ENCODE measurements around the gene ASXL2. TPM values are rescaled to one million over a fixed set of nuclear protein-coding genes. Genes with fewer than 3 reads are reported as not detected.

ASXL2 gene
- total RNA-seq, 6 experiments from 2014 or later = 9.1 to 13.4 (median 12.0) TPM

DNA sequence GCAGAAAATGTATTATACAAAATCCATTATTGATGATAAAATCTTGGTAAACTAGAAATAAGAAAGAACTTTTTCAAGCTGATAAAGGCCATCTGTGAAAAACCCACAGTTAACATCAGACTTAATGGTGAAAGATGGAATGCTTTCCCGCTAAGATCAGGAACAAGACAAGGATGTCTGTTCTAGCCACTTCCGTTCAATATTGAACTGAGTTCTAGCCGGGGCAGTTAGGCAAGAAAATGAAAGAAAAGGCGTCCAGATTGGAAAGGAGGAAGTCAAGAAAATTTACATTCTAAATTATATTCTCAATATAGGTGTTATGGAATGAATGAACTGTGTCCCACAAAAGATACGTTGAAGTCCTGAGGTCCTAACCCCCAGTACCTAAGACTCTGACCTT, 165.8 kb downstream of the ASXL2 start:
- H3K9me3 ChIP-seq = no peaks in the 10 kb centered on the region
- H3K4me3 ChIP-seq = no peak overlapping the region
- WGBS (ENCODE audit: insufficient coverage, low coverage, low lambda C conversion rate, missing lambda C conversion rate) = 59% methylated on average over 5 of the region's 5 CpGs
- H3K27ac ChIP-seq = no peak overlapping the region
- no peak for DNase-seq
- intact Hi-C loops (cut with DNase I) = no loop called here
- H3K4me1 ChIP-seq = no peaks in the 10 kb centered on the region
- TF ChIP-seq, protein P1, sequence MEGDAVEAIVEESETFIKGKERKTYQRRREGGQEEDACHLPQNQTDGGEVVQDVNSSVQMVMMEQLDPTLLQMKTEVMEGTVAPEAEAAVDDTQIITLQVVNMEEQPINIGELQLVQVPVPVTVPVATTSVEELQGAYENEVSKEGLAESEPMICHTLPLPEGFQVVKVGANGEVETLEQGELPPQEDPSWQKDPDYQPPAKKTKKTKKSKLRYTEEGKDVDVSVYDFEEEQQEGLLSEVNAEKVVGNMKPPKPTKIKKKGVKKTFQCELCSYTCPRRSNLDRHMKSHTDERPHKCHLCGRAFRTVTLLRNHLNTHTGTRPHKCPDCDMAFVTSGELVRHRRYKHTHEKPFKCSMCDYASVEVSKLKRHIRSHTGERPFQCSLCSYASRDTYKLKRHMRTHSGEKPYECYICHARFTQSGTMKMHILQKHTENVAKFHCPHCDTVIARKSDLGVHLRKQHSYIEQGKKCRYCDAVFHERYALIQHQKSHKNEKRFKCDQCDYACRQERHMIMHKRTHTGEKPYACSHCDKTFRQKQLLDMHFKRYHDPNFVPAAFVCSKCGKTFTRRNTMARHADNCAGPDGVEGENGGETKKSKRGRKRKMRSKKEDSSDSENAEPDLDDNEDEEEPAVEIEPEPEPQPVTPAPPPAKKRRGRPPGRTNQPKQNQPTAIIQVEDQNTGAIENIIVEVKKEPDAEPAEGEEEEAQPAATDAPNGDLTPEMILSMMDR (IDR thresholded peaks at IDR 0.05) = no peak
- no peak for TF ChIP-seq POLR2A (IDR thresholded peaks at IDR 0.05)
- H3K27me3 ChIP-seq = no peaks in the 10 kb centered on the region
- no peaks in the 10 kb centered on the region for H3K36me3 ChIP-seq
- peak in 1 of 4 donors; percentile 23 for ATAC-seq

DNA sequence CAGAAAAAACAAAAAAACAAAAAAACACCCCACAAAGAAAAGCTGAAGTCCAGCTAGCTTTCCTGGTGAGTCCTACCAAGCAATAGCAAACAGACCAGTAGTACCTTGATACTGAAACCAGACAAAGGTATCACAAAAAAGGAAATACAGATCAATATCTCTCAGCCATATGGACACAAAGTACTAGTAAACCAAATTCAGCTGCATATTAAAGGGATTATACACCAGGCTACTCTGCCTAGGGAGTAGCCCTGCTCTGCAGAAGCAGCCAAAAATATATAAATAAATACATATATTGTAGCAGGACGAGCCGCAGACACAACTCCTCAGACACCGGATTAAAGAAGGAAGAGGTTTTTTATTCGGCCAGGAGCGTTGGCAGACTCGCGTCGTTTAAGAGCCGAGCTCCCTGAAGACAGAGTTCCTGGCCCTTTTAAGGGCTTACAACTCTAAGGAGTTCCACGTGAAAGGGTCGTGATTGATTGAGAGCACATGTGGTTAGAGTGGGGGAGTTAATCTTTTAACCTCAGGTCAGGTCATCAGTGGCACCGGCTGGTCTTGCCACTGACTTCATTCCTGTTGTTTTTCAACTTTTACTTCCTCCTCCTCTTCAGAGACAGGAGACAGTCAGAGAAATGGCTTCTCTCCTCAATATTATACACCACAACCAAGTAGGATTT, 166.5 kb downstream of the ASXL2 start:
- TF ChIP-seq POLR2A (IDR thresholded peaks at IDR 0.05) = no peak
- TF ChIP-seq, protein P1 (IDR thresholded peaks at IDR 0.05) = no peak
- DNase-seq = no peak

DNA sequence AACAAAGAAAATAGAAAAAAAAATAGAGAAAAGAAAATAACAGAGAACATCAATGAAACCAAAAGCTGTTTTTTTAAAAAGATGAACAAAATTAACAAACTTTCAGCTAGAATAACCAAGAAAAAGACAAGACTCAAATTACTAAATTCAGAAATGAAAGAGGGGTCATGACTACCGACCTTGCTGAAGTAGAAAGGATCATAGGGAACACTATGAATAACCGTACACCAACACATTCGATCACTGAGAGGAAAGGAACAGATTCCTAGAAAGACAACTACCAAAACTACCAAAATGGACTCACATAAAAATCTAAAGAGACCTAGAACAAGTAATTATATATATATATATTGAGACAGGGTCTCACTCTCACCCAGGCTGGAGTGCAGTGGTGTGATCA, 167.5 kb downstream of the ASXL2 start:
- no peaks in the 10 kb centered on the region for H3K36me3 ChIP-seq
- TF ChIP-seq, protein P1 (IDR thresholded peaks at IDR 0.05) = no peak
- no peak for TF ChIP-seq POLR2A (IDR thresholded peaks at IDR 0.05)
- H3K4me3 ChIP-seq = no peak overlapping the region
- 89% methylated on average over 3 of the region's 3 CpGs for WGBS (ENCODE audit: insufficient coverage, low coverage, low lambda C conversion rate, missing lambda C conversion rate)
- no peak for DNase-seq
- no peaks in the 10 kb centered on the region for H3K27me3 ChIP-seq
- H3K4me1 ChIP-seq = no peaks in the 10 kb centered on the region
- no peak for ATAC-seq
- no peaks in the 10 kb centered on the region for H3K9me3 ChIP-seq
- intact Hi-C loops (cut with DNase I) = no loop called here
- no peak overlapping the region for H3K27ac ChIP-seq

More for the DNA sequence above, 166.5 kb downstream of the ASXL2 start:
- intact Hi-C loops (cut with DNase I) = no loop called here
- no peak overlapping the region for H3K27ac ChIP-seq
- peak overlapping the region in 1 of 3 donors; percentile 7 for H3K4me3 ChIP-seq
- H3K9me3 ChIP-seq = no peaks in the 10 kb centered on the region
- no peaks in the 10 kb centered on the region for H3K27me3 ChIP-seq
- peak in 2 of 4 donors; percentile 15 to 31 for ATAC-seq
- no peaks in the 10 kb centered on the region for H3K36me3 ChIP-seq
- 27% methylated on average over 12 of the region's 12 CpGs for WGBS (ENCODE audit: insufficient coverage, low coverage, low lambda C conversion rate, missing lambda C conversion rate)
- H3K4me1 ChIP-seq = no peaks in the 10 kb centered on the region

DNA sequence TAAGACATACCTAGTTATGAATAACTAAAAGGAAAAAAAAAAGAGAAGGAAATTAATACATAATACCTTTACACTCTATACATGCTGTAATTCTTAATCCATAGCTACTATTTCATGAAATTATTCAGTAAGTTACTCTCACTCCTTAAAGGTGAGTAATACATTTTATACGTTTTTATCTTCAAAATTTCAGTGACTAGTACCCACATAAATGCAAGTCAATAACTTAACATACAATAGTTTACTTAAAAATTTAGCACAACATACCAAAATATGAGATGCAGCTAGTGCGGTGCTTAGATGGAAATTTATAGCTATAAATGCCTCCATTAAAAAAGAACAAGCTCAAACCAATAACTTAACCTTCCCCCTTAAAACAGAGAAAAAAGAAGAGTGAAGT, 168.9 kb downstream of the ASXL2 start:
- Histone ChIP-seq H3K27ac (no peak overlapping the region), H3K4me1 (no peaks in the 10 kb centered on the region), H3K4me3 (no peak overlapping the region), H3K9me3 (no peaks in the 10 kb centered on the region), H3K36me3 (no peaks in the 10 kb centered on the region), H3K27me3 (no peaks in the 10 kb centered on the region)
- TF ChIP-seq, protein P1 (IDR thresholded peaks at IDR 0.05) = no peak
- no peak for TF ChIP-seq POLR2A (IDR thresholded peaks at IDR 0.05)
- intact Hi-C loops (cut with DNase I) = no loop called here
- ATAC-seq = no peak
- no peak for DNase-seq
- WGBS (ENCODE audit: insufficient coverage, low coverage, low lambda C conversion rate, missing lambda C conversion rate) = 84% methylated on average over 2 of the region's 2 CpGs
